HG03175 (cell line): ENCODE results near the gene BDKRB2.

Experiments used
- ATAC-seq: cut with Tn5 transposase; IDR thresholded peaks from one replicate; pipeline ENCODE4 v1.9.1; 2021; ENCODE audit warnings: mild to moderate bottlenecking, moderate library complexity; ENCODE audit not compliant: unreplicated experiment

Gene BDKRB2

GRCh38 chr14:96268431-96269358 lies 64.1 kb downstream of the BDKRB2 start:
- ATAC-seq: no peak

GRCh38 chr14:96269359-96269710 lies 64.7 kb downstream of the BDKRB2 start:
- no peak for ATAC-seq

GRCh38 chr14:96270565-96271420 lies 66.2 kb downstream of the BDKRB2 start:
- ATAC-seq: no peak

GRCh38 chr14:96271421-96271762 lies 66.8 kb downstream of the BDKRB2 start:
- no peak for ATAC-seq

- no peak for ATAC-seq
These were observed 68.3 kb downstream of the BDKRB2 start for GRCh38 chr14:96272777-96273473.

GRCh38 chr14:96273629-96274028 lies 69.0 kb downstream of the BDKRB2 start:
- ATAC-seq: no peak

GRCh38 chr14:96274122-96274521 lies 69.5 kb downstream of the BDKRB2 start:
- no peak for ATAC-seq

GRCh38 chr14:96274543-96274942 lies 69.9 kb downstream of the BDKRB2 start:
- no peak for ATAC-seq

GRCh38 chr14:96275177-96276112 lies 70.8 kb downstream of the BDKRB2 start:
- no peak for ATAC-seq

GRCh38 chr14:96277890-96278289 lies 73.3 kb downstream of the BDKRB2 start:
- ATAC-seq: no peak

- ATAC-seq: no peak
These were observed 74.9 kb downstream of the BDKRB2 start for GRCh38 chr14:96279564-96279963.

- ATAC-seq: no peak
These were observed 75.5 kb downstream of the BDKRB2 start for GRCh38 chr14:96280104-96280503.

GRCh38 chr14:96281486-96281885 lies 76.8 kb downstream of the BDKRB2 start:
- ATAC-seq: no peak

GRCh38 chr14:96284008-96284407 lies 79.4 kb downstream of the BDKRB2 start:
- ATAC-seq: no peak

GRCh38 chr14:96284430-96284829 lies 79.8 kb downstream of the BDKRB2 start:
- no peak for ATAC-seq

GRCh38 chr14:96285667-96286066 lies 81.0 kb downstream of the BDKRB2 start:
- no peak for ATAC-seq

GRCh38 chr14:96286251-96286650 lies 81.6 kb downstream of the BDKRB2 start:
- no peak for ATAC-seq

- ATAC-seq: no peak
These were observed 83.2 kb downstream of the BDKRB2 start for GRCh38 chr14:96287856-96288255.
